Dedifferentiated amniotic fluid mesenchymal stem cell (primary cell): ENCODE results near the gene DUOX1.

Source experiments
- DNase-seq: peaks from one replicate; pipeline ENCODE4 v3.0.0-alpha.2; 2016; ENCODE audit errors: extremely low spot score

DUOX1 gene

DNA sequence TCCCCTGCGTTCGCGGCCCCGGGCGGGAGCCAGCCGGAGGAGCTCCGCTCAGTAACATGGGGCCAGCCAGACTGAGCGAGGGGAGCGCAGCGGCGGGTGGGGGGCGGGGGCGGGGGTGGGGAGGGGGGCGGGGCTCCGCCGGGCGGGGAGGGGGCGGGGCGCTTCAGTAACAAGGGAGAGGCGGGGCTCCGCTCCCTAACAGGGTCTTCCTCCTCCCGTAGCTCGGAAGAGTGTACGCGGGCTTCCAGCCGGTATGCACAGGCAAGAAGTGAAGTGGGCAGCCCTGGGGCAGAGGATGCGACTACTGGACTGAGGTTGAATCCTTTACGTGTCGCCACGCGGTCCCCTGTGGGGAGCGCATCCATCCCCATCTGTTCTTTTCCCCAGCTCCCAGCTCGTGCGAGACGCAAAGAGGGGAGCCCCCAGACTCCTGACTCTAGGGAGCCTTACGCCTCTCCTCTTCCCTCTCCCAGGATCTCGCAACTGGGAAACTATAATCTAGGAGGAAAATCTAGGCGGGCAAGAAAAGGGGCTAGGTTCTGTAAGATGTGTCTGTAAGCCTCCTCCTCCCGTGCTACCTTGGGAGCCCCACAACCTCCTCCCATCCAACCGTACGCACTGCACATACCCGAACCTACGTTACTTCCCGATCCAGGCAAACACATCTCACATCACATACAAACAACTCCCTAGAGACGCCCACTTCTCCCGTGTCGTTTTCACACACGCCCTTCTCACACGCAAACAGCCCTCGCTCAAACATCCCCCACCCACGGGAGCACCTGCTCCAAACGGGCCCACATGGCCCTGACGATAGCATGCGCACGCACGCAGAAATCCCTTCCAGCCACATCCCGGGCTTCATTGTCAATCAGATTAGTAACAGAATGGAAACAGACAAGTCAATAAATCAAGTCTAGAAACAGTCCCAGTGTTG lies 58.4 kb downstream of the DUOX1 start, which contains the start of gene SHF:
Gene SHF, minus strand, starts transcription at position 73 of the 937 bp plus-strand sequence. Its CDS starts 15 bp downstream, at position 58.
- DNase-seq: no peak

GRCh38 chr15:45197512-45197911 lies 67.7 kb downstream of the DUOX1 start:
- no peak for DNase-seq

DNA sequence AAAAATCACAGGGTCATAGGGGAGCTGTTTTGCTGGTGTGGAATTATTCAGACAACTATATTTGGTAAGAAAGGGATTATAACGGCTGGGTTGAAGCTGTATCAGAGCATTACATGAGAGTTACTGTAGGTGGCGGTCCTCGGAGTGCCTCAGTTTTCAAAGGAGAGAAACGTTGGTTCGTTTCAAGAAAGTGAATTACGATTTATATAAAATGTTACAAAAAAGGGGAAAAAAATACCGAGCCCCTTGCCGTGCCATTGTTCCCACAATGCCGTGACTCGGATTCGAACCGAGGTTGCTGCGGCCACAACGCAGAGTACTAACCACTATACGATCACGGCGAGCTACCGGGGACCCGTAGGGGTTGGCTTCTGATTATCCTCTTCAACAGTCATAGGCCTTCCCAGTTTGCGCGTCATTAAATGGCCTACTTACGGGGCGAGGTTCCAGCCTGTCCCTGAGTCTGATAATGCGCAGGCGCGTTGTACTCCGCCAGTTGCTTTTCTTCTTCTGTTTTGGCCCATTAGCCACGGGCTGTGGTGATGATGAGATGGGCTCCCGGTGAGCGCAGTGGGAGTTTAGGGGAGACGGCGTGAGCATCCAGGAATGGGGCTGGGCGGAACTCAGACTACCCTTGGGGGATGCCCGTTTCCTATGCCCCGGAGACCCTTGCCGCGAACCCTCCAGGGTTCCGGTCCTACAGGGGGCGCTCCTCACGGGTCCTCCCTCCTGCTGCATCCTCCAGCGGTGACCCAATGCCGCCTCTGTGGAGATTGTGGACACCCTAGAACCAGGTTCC lies 68.7 kb downstream of the DUOX1 start:
- peak; percentile 94 for DNase-seq

DNA sequence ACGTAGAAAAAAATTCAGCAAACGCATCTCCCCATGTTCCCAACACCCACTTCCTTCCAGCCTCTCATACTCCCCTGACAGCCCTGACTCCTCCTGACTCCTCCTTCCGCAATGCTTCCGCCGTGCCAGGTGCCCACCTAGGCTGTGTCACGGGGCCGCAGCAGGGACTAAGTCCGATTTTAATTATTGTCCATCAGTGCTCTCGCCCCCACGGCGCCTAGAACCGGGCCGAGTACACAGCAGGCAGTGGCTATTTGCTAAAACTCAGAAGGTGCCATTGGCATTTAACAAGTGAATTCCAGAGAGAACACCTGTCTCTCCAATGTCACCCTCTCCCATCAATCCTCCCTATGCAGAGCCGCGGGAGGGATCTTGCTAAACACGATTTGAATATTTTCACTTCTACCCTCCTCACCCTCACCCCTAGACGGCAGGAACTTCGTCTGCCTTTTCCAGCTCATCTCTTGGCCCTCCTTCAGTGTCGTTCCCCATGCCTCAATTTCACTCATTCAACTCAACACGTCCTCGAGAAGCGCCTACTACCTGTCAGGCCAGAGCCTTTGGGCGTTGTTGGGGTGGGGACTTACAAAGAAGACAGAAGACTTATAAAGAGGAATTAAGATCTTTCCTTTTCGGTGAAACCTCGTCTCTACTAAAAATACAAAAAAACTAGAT lies 69.5 kb downstream of the DUOX1 start:
- no peak for DNase-seq

- peak; percentile 97 for DNase-seq
Measured at GRCh38 chr15:45200001-45200798, 70.4 kb downstream of the DUOX1 start.

GRCh38 chr15:45200799-45201556 lies 71.2 kb downstream of the DUOX1 start:
- DNase-seq: peak; percentile 63

GRCh38 chr15:45201557-45201859 lies 71.7 kb downstream of the DUOX1 start:
- no peak for DNase-seq

DNA sequence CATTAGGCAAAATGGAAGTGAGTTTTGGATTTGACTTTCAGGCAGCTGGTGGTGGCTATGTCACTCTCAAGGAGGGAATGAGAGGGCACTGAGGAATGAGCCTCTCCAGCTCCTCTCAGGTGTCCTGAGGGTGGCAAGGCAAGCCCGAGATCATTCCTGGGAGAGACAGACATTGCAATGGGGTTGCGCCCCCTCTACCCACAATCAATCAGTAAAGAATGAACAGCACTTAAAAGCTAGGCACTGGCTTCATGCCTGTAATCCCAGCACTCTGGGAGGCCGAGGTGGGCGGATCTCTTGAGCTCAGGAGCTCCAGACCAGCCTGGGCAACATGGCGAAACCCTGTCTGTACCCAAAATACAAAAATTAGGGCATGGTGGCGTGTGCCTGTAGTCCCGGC lies 72.1 kb downstream of the DUOX1 start:
- no peak for DNase-seq

- DNase-seq: no peak
Measured at GRCh38 chr15:45203182-45203581, 73.4 kb downstream of the DUOX1 start.

GRCh38 chr15:45205192-45205591 lies 75.4 kb downstream of the DUOX1 start:
- DNase-seq: no peak

DNA sequence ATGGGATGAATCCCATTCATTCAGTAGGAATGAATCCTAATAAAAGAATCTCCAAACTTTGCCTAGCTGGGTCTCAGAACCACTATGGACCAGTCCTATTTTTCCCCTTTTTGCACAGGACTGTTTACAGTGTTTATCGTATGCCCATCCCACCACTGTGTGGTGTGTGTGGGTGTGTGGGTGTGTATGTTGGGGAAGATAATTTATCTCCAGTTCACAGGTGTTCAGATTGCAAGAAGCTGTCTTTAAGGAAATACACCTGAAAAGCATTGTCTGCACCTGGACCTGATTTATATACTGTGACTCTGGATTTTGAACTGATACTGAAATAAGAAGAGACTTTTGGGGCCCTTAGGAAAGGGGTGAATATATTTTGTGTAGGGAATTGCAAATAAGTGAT lies 82.7 kb downstream of the DUOX1 start:
- no peak for DNase-seq
